Smooth muscle cell (in vitro differentiated cells): ENCODE results near the gene TK1. TPM values are rescaled to one million over a fixed set of nuclear protein-coding genes. Genes with fewer than 3 reads are reported as not detected.

ENCODE experiments used
- DNase-seq: peaks from one replicate; lab custom pipeline; 2025; ENCODE audit not compliant: unreplicated experiment; lab: John Stamatoyannopoulos, UW
- H2AFZ ChIP-seq: fragments of 200-600 bp; sonication (generic); 2 replicates; pipeline ENCODE4 v1.6.0; 2016; ENCODE audit warnings: antibody characterized with exemption, low read depth, mild to moderate bottlenecking
- H3F3A ChIP-seq: fragments of 200-600 bp; sonication (generic); 2 replicates; pipeline ENCODE4 v1.6.0; 2017; ENCODE audit warnings: antibody characterized with exemption, low read depth
- H3K27ac ChIP-seq: fragments of 200-600 bp; sonication (generic); 2 replicates; pipeline ENCODE4 v1.5.1; 2016; ENCODE audit warnings: low read depth, mild to moderate bottlenecking
- H3K27me3 ChIP-seq: fragments of 200-600 bp; sonication (generic); 2 replicates; pipeline ENCODE4 v1.6.1; 2016; ENCODE audit warnings: low read depth, mild to moderate bottlenecking
- H3K36me3 ChIP-seq: fragments of 200-600 bp; sonication (generic); 2 replicates; pipeline ENCODE4 v1.5.1; 2016; ENCODE audit warnings: low read depth
- H3K4me1 ChIP-seq: fragments of 200-600 bp; sonication (generic); 2 replicates; pipeline ENCODE4 v1.5.1; 2016; ENCODE audit warnings: low read depth
- H3K4me2 ChIP-seq: fragments of 200-600 bp; sonication (generic); 2 replicates; pipeline ENCODE4 v1.6.0; 2016; ENCODE audit warnings: mild to moderate bottlenecking
- H3K4me3 ChIP-seq: fragments of 200-600 bp; sonication (generic); 2 replicates; pipeline ENCODE4 v1.5.1; 2016; ENCODE audit warnings: mild to moderate bottlenecking
- H3K79me2 ChIP-seq: fragments of 200-600 bp; sonication (generic); 2 replicates; pipeline ENCODE4 v1.6.0; 2016; ENCODE audit warnings: low read depth, mild to moderate bottlenecking
- H3K9ac ChIP-seq: fragments of 200-600 bp; sonication (generic); 2 replicates; pipeline ENCODE4 v1.6.0; 2016; ENCODE audit warnings: low read depth
- H3K9me3 ChIP-seq: fragments of 200-600 bp; sonication (generic); replicated peaks from 2 replicates; pipeline ENCODE4 v1.5.1; 2016; ENCODE audit warnings: low read depth
- H4K20me1 ChIP-seq: fragments of 200-600 bp; sonication (generic); 2 replicates; pipeline ENCODE4 v1.6.0; 2016; ENCODE audit warnings: low read depth
- CTCF ChIP-seq: fragments of 200-600 bp; sonication (generic); IDR thresholded peaks from 2 replicates; pipeline ENCODE4 v1.5.1; 2017; ENCODE audit warnings: borderline replicate concordance, mild to moderate bottlenecking, antibody characterized with exemption; ENCODE audit not compliant: insufficient read depth, poor library complexity, severe bottlenecking
- WGBS: methylation state at CpG from one replicate; pipeline ENCODE4 v1.1.7; 2016; ENCODE audit warnings: low lambda C conversion rate; 5-methylcytosine and 5-hydroxymethylcytosine counted together
- polyA plus RNA-seq: library from polyadenylated mRNA; unstranded; fragments of >200 nt; fragmentation: Nextera tagmentation; extraction: Ambion mirVana; gene quantifications from 2 replicates; pipeline ENCODE4 v1.2.1, GENCODE V29; 2016
- total RNA-seq: library from RNA; depleted of rRNA; stranded (reverse); fragments of >200 nt; gene quantifications from 2 replicates; pipeline ENCODE4 v1.2.3, GENCODE V29; 2014

The TK1 gene
- total and polyA plus RNA-seq, 2 experiments from 2014 or later: 20.9 to 72.7 TPM

GRCh38 chr17:78225088-78225865, 38.4 kb upstream of the TK1 start:
- Histone ChIP-seq H3F3A (no peaks in the 10 kb centered on the region), H3K4me1 (no peaks in the 10 kb centered on the region), H2AFZ (no peak overlapping the region), H3K9me3 (no peaks in the 10 kb centered on the region), H3K4me3 (no peak overlapping the region), H3K9ac (no peak overlapping the region), H4K20me1 (no peaks in the 10 kb centered on the region), H3K36me3 (no peaks in the 10 kb centered on the region), H3K27ac (no peak overlapping the region), H3K4me2 (no peak overlapping the region), H3K79me2 (no peaks in the 10 kb centered on the region), H3K27me3 (peaks cover 9% of the 10 kb centered on the region)
- DNase-seq: no peak
- no peak for TF ChIP-seq CTCF
- WGBS: 95% methylated on average over 16 of the region's 16 CpGs

- H3K4me2 ChIP-seq: no peak overlapping the region
- H3K9ac ChIP-seq: no peak overlapping the region
- H3K4me3 ChIP-seq: no peak overlapping the region
- H4K20me1 ChIP-seq: no peaks in the 10 kb centered on the region
- 96% methylated on average over 27 of the region's 27 CpGs for WGBS
- no peaks in the 10 kb centered on the region for H3K36me3 ChIP-seq
- H3K27ac ChIP-seq: no peak overlapping the region
- H3K9me3 ChIP-seq: no peaks in the 10 kb centered on the region
- DNase-seq: no peak
- no peak for TF ChIP-seq CTCF
- no peaks in the 10 kb centered on the region for H3K79me2 ChIP-seq
- H2AFZ ChIP-seq: no peak overlapping the region
- no peaks in the 10 kb centered on the region for H3F3A ChIP-seq
- H3K27me3 ChIP-seq: peaks cover under 1% of the 10 kb centered on the region
- no peaks in the 10 kb centered on the region for H3K4me1 ChIP-seq
These were observed 37.6 kb upstream of the TK1 start for GRCh38 chr17:78224231-78225087.

- Histone ChIP-seq H4K20me1 (no peaks in the 10 kb centered on the region), H3K27ac (no peak overlapping the region), H3K9ac (no peak overlapping the region), H3K4me1 (no peaks in the 10 kb centered on the region), H3K79me2 (no peaks in the 10 kb centered on the region), H3K27me3 (no peaks in the 10 kb centered on the region), H3K9me3 (no peaks in the 10 kb centered on the region), H3F3A (no peaks in the 10 kb centered on the region), H3K36me3 (no peaks in the 10 kb centered on the region), H2AFZ (no peak overlapping the region), H3K4me2 (no peak overlapping the region), H3K4me3 (no peak overlapping the region)
- TF ChIP-seq CTCF: no peak
- DNase-seq: no peak
- 91% methylated on average over 3 of the region's 3 CpGs for WGBS
These were observed 36.9 kb upstream of the TK1 start for GRCh38 chr17:78223765-78224164.
